ENCODE data around the gene VPS26C. TPM values are rescaled to one million over a fixed set of nuclear protein-coding genes. Genes with fewer than 3 reads are reported as not detected.

The VPS26C gene
- total and polyA plus RNA-seq, 9 of the 15 experiments (the other 6 are each of a cell fraction or from before 2014, with no cell fraction given), result 32.8 to 48.7 (median 42.1) TPM

DNA sequence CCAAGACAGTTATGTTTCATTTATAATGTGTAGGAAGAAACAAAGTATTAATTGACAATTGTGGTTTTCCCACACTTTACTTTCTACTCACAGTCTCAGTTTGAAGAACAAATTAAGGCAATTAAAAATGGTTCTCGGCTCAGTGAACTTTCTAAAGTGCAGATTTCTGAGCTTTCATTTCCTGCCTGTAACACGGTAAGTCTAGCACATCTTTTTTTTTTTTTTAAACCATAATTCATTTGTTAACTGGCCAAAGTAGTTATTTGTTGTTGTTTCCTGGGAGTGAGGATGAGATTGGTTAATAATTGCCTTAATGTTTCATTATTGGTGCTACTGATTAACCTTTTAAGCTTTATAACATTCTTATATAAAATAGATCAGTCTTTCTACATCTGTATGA, 75.1 kb downstream of the VPS26C start (continued):
- TF ChIP-seq, protein P1, sequence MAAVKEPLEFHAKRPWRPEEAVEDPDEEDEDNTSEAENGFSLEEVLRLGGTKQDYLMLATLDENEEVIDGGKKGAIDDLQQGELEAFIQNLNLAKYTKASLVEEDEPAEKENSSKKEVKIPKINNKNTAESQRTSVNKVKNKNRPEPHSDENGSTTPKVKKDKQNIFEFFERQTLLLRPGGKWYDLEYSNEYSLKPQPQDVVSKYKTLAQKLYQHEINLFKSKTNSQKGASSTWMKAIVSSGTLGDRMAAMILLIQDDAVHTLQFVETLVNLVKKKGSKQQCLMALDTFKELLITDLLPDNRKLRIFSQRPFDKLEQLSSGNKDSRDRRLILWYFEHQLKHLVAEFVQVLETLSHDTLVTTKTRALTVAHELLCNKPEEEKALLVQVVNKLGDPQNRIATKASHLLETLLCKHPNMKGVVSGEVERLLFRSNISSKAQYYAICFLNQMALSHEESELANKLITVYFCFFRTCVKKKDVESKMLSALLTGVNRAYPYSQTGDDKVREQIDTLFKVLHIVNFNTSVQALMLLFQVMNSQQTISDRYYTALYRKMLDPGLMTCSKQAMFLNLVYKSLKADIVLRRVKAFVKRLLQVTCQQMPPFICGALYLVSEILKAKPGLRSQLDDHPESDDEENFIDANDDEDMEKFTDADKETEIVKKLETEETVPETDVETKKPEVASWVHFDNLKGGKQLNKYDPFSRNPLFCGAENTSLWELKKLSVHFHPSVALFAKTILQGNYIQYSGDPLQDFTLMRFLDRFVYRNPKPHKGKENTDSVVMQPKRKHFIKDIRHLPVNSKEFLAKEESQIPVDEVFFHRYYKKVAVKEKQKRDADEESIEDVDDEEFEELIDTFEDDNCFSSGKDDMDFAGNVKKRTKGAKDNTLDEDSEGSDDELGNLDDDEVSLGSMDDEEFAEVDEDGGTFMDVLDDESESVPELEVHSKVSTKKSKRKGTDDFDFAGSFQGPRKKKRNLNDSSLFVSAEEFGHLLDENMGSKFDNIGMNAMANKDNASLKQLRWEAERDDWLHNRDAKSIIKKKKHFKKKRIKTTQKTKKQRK (IDR thresholded peaks at IDR 0.05; ENCODE audit: borderline replicate concordance, low read depth, low read length), result no peak
- no peak for TF ChIP-seq SOX6 (IDR thresholded peaks at IDR 0.05)

DNA sequence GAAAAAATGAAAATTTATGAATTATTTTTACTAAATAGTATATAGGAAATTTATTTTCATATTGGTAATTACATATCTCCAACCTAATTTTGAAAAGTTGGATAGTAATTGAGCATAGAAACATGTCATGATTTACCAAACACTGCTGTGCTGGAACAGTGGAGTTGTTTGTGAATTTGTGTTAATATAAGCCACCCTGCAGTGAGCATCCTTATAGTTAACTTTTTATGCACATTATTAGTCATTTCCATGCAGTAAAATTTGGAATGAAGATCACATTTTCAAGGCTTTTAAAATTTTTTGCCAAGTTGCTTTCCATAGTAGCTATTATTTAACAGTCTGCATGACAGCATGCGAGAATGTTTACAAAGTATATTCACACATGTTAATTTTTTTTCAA, 78.3 kb downstream of the VPS26C start:
- no peak overlapping the region for H3K27ac ChIP-seq (ENCODE audit: extremely low read depth, low read depth, low read length)
- no peak overlapping the region for H3K4me2 ChIP-seq (ENCODE audit: insufficient read depth, low read length)
- ChIA-PET POLR2A (interaction anchor here (0.6 to 1.1 kb wide), 3 partner anchors 14 to 21 kb away, joined by 3 to 4 read pairs (median 3); no protein-coding TSS in a partner anchor), CTCF (ENCODE audit: low intra/inter-chr PET ratio) (no interaction called here)
- no TSS peak for BruUV-seq (replicated peaks)
- TF ChIP-seq, protein P2, sequence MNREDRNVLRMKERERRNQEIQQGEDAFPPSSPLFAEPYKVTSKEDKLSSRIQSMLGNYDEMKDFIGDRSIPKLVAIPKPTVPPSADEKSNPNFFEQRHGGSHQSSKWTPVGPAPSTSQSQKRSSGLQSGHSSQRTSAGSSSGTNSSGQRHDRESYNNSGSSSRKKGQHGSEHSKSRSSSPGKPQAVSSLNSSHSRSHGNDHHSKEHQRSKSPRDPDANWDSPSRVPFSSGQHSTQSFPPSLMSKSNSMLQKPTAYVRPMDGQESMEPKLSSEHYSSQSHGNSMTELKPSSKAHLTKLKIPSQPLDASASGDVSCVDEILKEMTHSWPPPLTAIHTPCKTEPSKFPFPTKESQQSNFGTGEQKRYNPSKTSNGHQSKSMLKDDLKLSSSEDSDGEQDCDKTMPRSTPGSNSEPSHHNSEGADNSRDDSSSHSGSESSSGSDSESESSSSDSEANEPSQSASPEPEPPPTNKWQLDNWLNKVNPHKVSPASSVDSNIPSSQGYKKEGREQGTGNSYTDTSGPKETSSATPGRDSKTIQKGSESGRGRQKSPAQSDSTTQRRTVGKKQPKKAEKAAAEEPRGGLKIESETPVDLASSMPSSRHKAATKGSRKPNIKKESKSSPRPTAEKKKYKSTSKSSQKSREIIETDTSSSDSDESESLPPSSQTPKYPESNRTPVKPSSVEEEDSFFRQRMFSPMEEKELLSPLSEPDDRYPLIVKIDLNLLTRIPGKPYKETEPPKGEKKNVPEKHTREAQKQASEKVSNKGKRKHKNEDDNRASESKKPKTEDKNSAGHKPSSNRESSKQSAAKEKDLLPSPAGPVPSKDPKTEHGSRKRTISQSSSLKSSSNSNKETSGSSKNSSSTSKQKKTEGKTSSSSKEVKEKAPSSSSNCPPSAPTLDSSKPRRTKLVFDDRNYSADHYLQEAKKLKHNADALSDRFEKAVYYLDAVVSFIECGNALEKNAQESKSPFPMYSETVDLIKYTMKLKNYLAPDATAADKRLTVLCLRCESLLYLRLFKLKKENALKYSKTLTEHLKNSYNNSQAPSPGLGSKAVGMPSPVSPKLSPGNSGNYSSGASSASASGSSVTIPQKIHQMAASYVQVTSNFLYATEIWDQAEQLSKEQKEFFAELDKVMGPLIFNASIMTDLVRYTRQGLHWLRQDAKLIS (CRISPR knock-in tag; IDR thresholded peaks at IDR 0.05), result no peak
- TF ChIP-seq, protein P3, sequence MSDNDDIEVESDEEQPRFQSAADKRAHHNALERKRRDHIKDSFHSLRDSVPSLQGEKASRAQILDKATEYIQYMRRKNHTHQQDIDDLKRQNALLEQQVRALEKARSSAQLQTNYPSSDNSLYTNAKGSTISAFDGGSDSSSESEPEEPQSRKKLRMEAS (CRISPR knock-in tag; IDR thresholded peaks at IDR 0.05), result no peak
- TF ChIP-seq BRF1 (IDR thresholded peaks at IDR 0.05; ENCODE audit: borderline replicate concordance, extremely low read depth, insufficient read length) (no peak), ZNF23 (CRISPR knock-in tag; IDR thresholded peaks at IDR 0.05) (no peak), ZNF699 (CRISPR knock-in tag; IDR thresholded peaks at IDR 0.05; ENCODE audit: insufficient replicate concordance) (no peak), TCF7L2 (IDR thresholded peaks at IDR 0.05; ENCODE audit: low read depth, low read length) (no peak), SAFB (IDR thresholded peaks at IDR 0.05; ENCODE audit: borderline replicate concordance, low read depth, low read length) (no peak)
- TF ChIP-seq, protein P4, sequence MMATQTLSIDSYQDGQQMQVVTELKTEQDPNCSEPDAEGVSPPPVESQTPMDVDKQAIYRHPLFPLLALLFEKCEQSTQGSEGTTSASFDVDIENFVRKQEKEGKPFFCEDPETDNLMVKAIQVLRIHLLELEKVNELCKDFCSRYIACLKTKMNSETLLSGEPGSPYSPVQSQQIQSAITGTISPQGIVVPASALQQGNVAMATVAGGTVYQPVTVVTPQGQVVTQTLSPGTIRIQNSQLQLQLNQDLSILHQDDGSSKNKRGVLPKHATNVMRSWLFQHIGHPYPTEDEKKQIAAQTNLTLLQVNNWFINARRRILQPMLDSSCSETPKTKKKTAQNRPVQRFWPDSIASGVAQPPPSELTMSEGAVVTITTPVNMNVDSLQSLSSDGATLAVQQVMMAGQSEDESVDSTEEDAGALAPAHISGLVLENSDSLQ (IDR thresholded peaks at IDR 0.05), result no peak
- TF ChIP-seq, protein P5, sequence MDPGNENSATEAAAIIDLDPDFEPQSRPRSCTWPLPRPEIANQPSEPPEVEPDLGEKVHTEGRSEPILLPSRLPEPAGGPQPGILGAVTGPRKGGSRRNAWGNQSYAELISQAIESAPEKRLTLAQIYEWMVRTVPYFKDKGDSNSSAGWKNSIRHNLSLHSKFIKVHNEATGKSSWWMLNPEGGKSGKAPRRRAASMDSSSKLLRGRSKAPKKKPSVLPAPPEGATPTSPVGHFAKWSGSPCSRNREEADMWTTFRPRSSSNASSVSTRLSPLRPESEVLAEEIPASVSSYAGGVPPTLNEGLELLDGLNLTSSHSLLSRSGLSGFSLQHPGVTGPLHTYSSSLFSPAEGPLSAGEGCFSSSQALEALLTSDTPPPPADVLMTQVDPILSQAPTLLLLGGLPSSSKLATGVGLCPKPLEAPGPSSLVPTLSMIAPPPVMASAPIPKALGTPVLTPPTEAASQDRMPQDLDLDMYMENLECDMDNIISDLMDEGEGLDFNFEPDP (CRISPR knock-in tag; IDR thresholded peaks at IDR 0.05), result no peak
- H4K20me1 ChIP-seq (replicated peaks; ENCODE audit: control insufficient read depth, insufficient read depth, low read length), result no peaks in the 10 kb centered on the region
- peaks cover 73% of the 10 kb centered on the region for H3K36me3 ChIP-seq (ENCODE audit: control insufficient read depth, insufficient read depth, low read length)
- no peak overlapping the region for H3K4me3 ChIP-seq
- FAIRE-seq (no peak), DNase-seq (ENCODE audit: extremely low read depth in 1 of 4, low spot score in 3 of 4) (no peak), ATAC-seq (no peak)
- no peaks in the 10 kb centered on the region for H3K79me2 ChIP-seq (ENCODE audit: control insufficient read depth, insufficient read depth, low read length)
- no peaks in the 10 kb centered on the region for H3K9me1 ChIP-seq (ENCODE audit: control insufficient read depth, insufficient read depth, low read length)
- H3K9ac ChIP-seq (ENCODE audit: insufficient read depth in 1 of 2, low read depth in 2 of 2, low read length in 2 of 2), result no peak overlapping the region
- H2AFZ ChIP-seq (ENCODE audit: low read depth, low read length), result no peak overlapping the region
- no peaks in the 10 kb centered on the region for H3K9me3 ChIP-seq (replicated peaks; ENCODE audit: control insufficient read depth, insufficient read depth, low read depth, low read length)
- no peaks in the 10 kb centered on the region for H3K4me1 ChIP-seq (replicated peaks in 1 of 2; ENCODE audit: control insufficient read depth in 2 of 2, insufficient read depth in 2 of 2, low read length in 2 of 2)
- 88% methylated on average over 1 of the region's 1 CpG for WGBS (ENCODE audit: insufficient coverage, low coverage, missing lambda C conversion rate)
- in situ Hi-C loops (cut with MboI), result no loop called here
- intact Hi-C loops (cut with micrococcal nuclease), result loop anchor here (10.0 kb wide), 1 partner anchor 456 kb away; no protein-coding TSS in a partner anchor
- no peaks in the 10 kb centered on the region for H3K27me3 ChIP-seq (ENCODE audit: control insufficient read depth in 2 of 2, insufficient read depth in 2 of 2, low read length in 2 of 2)

All from K562 (cell line).